Measurements from ENCODE around the gene KLC1.

DNA sequence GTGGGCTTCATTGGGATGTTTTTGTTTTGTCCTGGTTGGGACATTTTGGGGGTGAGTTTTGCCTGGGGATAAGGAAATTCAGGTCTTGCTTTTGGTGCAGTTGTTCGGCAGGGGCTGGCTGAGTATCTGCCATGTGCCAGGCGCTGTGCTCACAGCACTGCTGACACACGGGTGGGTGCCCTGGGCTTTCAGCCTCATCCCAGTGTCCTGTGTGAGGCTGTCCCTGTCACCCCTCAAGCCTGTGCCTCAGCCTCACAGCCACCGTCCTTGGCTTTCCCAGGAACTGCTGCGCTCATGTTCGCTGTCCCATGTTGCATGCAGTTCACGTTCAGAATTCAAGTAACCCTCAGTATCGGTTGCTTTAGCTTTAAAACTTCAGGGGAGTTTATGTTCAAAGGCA lies 61.3 kb downstream of the KLC1 start:
- TF ChIP-seq POLR2AphosphoS5 (IDR thresholded peaks at IDR 0.05; ENCODE audit: low read depth, low read length) (no peak), SIN3A (IDR thresholded peaks at IDR 0.05; ENCODE audit: borderline replicate concordance, insufficient read depth, low read length) (no peak), TAF1 (IDR thresholded peaks at IDR 0.05; ENCODE audit: borderline replicate concordance, insufficient read depth, low read length) (no peak)
